Measurements from ENCODE around the gene CXorf66. TPM values are rescaled to one million over a fixed set of nuclear protein-coding genes. Genes with fewer than 3 reads are reported as not detected.

CXorf66 gene
- polyA plus RNA-seq (2011; rRNA removed) (not detected in 2 replicates), polyA minus RNA-seq (2011; rRNA and poly(A)+ RNA removed) (not detected in 2 replicates)

GRCh38 chrX:139965421-139965820, at the start of gene CXorf66:
TSS of gene CXorf66 (minus strand) at chrX:139965521. CDS start at chrX:139965496, 25 bp downstream.
- TF ChIP-seq CTCF (IDR thresholded peaks at IDR 0.05; ENCODE audit: low read depth, low read length): no peak
- Histone ChIP-seq H3K4me3 (ENCODE audit: low read depth, low read length) (no peak within 1 kb of the TSS), H3K27ac (ENCODE audit: low read depth, low read length) (no peak within 1 kb of the TSS), H3K27me3 (ENCODE audit: control insufficient read depth, insufficient read depth, low read length) (no peaks in the 10 kb centered on the region), H3K9me3 (ENCODE audit: control insufficient read depth, insufficient read depth, low read length) (no peaks in the 10 kb centered on the region)
- DNase-seq (ENCODE audit: low read depth, low spot score): no peak
- CTCF ChIA-PET: interaction anchor here (0.6 to 1.7 kb wide), 6 partner anchors 17 to 407 kb away, joined by 3 to 5 read pairs (median 3); no protein-coding TSS in a partner anchor
- POLR2A ChIA-PET: no interaction called here

GRCh38 chrX:139982856-139983255, 17.5 kb upstream of the CXorf66 start:
- DNase-seq (ENCODE audit: low read depth, low spot score): no peak
- TF ChIP-seq CTCF (IDR thresholded peaks at IDR 0.05; ENCODE audit: low read depth, low read length): no peak
- H3K27me3 ChIP-seq (ENCODE audit: control insufficient read depth, insufficient read depth, low read length): no peaks in the 10 kb centered on the region
- no peaks in the 10 kb centered on the region for H3K9me3 ChIP-seq (ENCODE audit: control insufficient read depth, insufficient read depth, low read length)
- H3K27ac ChIP-seq (ENCODE audit: low read depth, low read length): no peak overlapping the region
- ChIA-PET CTCF (interaction anchor here (0.9 kb wide), 1 partner anchor 17 kb away, joined by 4 read pairs; no protein-coding TSS in a partner anchor), POLR2A (no interaction called here)
- H3K4me3 ChIP-seq (ENCODE audit: low read depth, low read length): no peak overlapping the region

- TF ChIP-seq CTCF (IDR thresholded peaks at IDR 0.05; ENCODE audit: low read depth, low read length): no peak
- CTCF ChIA-PET: interaction anchor here (0.7 kb wide), 1 partner anchor 857 kb away, joined by 7 read pairs; no protein-coding TSS in a partner anchor
- Histone ChIP-seq H3K9me3 (ENCODE audit: control insufficient read depth, insufficient read depth, low read length) (no peaks in the 10 kb centered on the region), H3K27ac (ENCODE audit: low read depth, low read length) (no peak overlapping the region), H3K27me3 (ENCODE audit: control insufficient read depth, insufficient read depth, low read length) (peaks cover 3% of the 10 kb centered on the region), H3K4me3 (ENCODE audit: low read depth, low read length) (no peak overlapping the region)
- no peak for DNase-seq (ENCODE audit: low read depth, low spot score)
- POLR2A ChIA-PET: no interaction called here
These were observed 9.2 kb upstream of the CXorf66 start for GRCh38 chrX:139974471-139974870.

- ChIA-PET CTCF (interaction anchor here (0.6 to 0.7 kb wide), 2 partner anchors 126 to 238 kb away, joined by 3 to 4 read pairs; no protein-coding TSS in a partner anchor), POLR2A (no interaction called here)
- Histone ChIP-seq H3K4me3 (ENCODE audit: low read depth, low read length) (no peak overlapping the region), H3K27ac (ENCODE audit: low read depth, low read length) (no peak overlapping the region), H3K27me3 (ENCODE audit: control insufficient read depth, insufficient read depth, low read length) (peaks cover 3% of the 10 kb centered on the region), H3K9me3 (ENCODE audit: control insufficient read depth, insufficient read depth, low read length) (no peaks in the 10 kb centered on the region)
- no peak for DNase-seq (ENCODE audit: low read depth, low spot score)
- TF ChIP-seq CTCF (IDR thresholded peaks at IDR 0.05; ENCODE audit: low read depth, low read length): no peak
These were observed 7.6 kb upstream of the CXorf66 start for GRCh38 chrX:139972629-139973624.

- ChIA-PET POLR2A (no interaction called here), CTCF (no interaction called here)
- peaks cover 3% of the 10 kb centered on the region for H3K27me3 ChIP-seq (ENCODE audit: control insufficient read depth, insufficient read depth, low read length)
- no peaks in the 10 kb centered on the region for H3K9me3 ChIP-seq (ENCODE audit: control insufficient read depth, insufficient read depth, low read length)
- H3K4me3 ChIP-seq (ENCODE audit: low read depth, low read length): no peak overlapping the region
- DNase-seq (ENCODE audit: low read depth, low spot score): no peak
- no peak overlapping the region for H3K27ac ChIP-seq (ENCODE audit: low read depth, low read length)
- no peak for TF ChIP-seq CTCF (IDR thresholded peaks at IDR 0.05; ENCODE audit: low read depth, low read length)
These were observed 6.8 kb upstream of the CXorf66 start for GRCh38 chrX:139972113-139972512.

Measured in AG04450 (cell line).